ENCODE data around the gene SLC22A4. TPM values are rescaled to one million over a fixed set of nuclear protein-coding genes. Genes with fewer than 3 reads are reported as not detected.

Gene SLC22A4
- total RNA-seq, 3 donors from 2014 or later = 2.7 to 13.4 (median 3.6) TPM

- Histone ChIP-seq H3K4me3 (no peak overlapping the region), H3K4me1 (ENCODE audit: low read depth) (no peaks in the 10 kb centered on the region), H3K9me3 (no peaks in the 10 kb centered on the region), H3K36me3 (ENCODE audit: low read depth) (no peaks in the 10 kb centered on the region)
- no peak for DNase-seq
- no peak for ATAC-seq
- intact Hi-C loops (cut with DNase I, micrococcal nuclease) = no loop called here
- TF ChIP-seq CTCF (IDR thresholded peaks at IDR 0.05) = no peak
Measured at GRCh38 chr5:132322266-132322665, 28.1 kb downstream of the SLC22A4 start.

- H3K4me1 ChIP-seq (ENCODE audit: low read depth) = no peaks in the 10 kb centered on the region
- intact Hi-C loops (cut with DNase I, micrococcal nuclease) = no loop called here
- no peak for TF ChIP-seq CTCF (IDR thresholded peaks at IDR 0.05)
- ATAC-seq (no peak), DNase-seq (no peak)
- H3K4me3 ChIP-seq = no peak overlapping the region
- no peaks in the 10 kb centered on the region for H3K9me3 ChIP-seq
- H3K36me3 ChIP-seq (ENCODE audit: low read depth) = no peaks in the 10 kb centered on the region
Measured at GRCh38 chr5:132323202-132323601, 29.0 kb downstream of the SLC22A4 start.

- no peak for TF ChIP-seq CTCF (IDR thresholded peaks at IDR 0.05)
- H3K36me3 ChIP-seq (ENCODE audit: low read depth) = no peaks in the 10 kb centered on the region
- H3K4me3 ChIP-seq = no peak overlapping the region
- DNase-seq (no peak), ATAC-seq (peak; percentile 58)
- intact Hi-C loops (cut with DNase I, micrococcal nuclease) = no loop called here
- H3K9me3 ChIP-seq = no peaks in the 10 kb centered on the region
- H3K4me1 ChIP-seq (ENCODE audit: low read depth) = no peaks in the 10 kb centered on the region
Measured at GRCh38 chr5:132325691-132326090, 31.5 kb downstream of the SLC22A4 start.

GRCh38 chr5:132327252-132327955, 33.2 kb downstream of the SLC22A4 start:
- no peak for DNase-seq
- H3K36me3 ChIP-seq (ENCODE audit: low read depth) = no peaks in the 10 kb centered on the region
- no peak overlapping the region for H3K4me3 ChIP-seq

GRCh38 chr5:132334812-132335211, 40.6 kb downstream of the SLC22A4 start:
- no peaks in the 10 kb centered on the region for H3K36me3 ChIP-seq (ENCODE audit: low read depth)
- DNase-seq (no peak), ATAC-seq (no peak)
- intact Hi-C loops (cut with DNase I, micrococcal nuclease) = no loop called here
- no peak overlapping the region for H3K4me3 ChIP-seq
- TF ChIP-seq CTCF (IDR thresholded peaks at IDR 0.05) = no peak
- H3K4me1 ChIP-seq (ENCODE audit: low read depth) = no peaks in the 10 kb centered on the region
- H3K9me3 ChIP-seq = no peaks in the 10 kb centered on the region

More at GRCh38 chr5:132327252-132327955, 33.2 kb downstream of the SLC22A4 start:
- no peak for TF ChIP-seq CTCF (IDR thresholded peaks at IDR 0.05)
- ATAC-seq = no peak
- intact Hi-C loops (cut with DNase I, micrococcal nuclease) = no loop called here
- H3K4me1 ChIP-seq (ENCODE audit: low read depth) = no peaks in the 10 kb centered on the region
- H3K9me3 ChIP-seq = no peaks in the 10 kb centered on the region

All from mucosa of descending colon (tissue), 3 donors.